ENCODE measurements around the gene FOXP2.

GRCh38 chr7:114365791-114366190 lies 48.8 kb upstream of the FOXP2 start:
- TF ChIP-seq, protein P1, sequence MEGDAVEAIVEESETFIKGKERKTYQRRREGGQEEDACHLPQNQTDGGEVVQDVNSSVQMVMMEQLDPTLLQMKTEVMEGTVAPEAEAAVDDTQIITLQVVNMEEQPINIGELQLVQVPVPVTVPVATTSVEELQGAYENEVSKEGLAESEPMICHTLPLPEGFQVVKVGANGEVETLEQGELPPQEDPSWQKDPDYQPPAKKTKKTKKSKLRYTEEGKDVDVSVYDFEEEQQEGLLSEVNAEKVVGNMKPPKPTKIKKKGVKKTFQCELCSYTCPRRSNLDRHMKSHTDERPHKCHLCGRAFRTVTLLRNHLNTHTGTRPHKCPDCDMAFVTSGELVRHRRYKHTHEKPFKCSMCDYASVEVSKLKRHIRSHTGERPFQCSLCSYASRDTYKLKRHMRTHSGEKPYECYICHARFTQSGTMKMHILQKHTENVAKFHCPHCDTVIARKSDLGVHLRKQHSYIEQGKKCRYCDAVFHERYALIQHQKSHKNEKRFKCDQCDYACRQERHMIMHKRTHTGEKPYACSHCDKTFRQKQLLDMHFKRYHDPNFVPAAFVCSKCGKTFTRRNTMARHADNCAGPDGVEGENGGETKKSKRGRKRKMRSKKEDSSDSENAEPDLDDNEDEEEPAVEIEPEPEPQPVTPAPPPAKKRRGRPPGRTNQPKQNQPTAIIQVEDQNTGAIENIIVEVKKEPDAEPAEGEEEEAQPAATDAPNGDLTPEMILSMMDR (IDR thresholded peaks at IDR 0.05): no peak
- TF ChIP-seq POLR2A (IDR thresholded peaks at IDR 0.05): no peak

Measured in ovary (tissue), 3 donors.